HG03045 (cell line): Measurements from ENCODE around the gene SBF2.

Source experiments
- ATAC-seq: cut with Tn5 transposase; IDR thresholded peaks from one replicate; pipeline ENCODE4 v1.9.1; 2021; ENCODE audit warnings: mild to moderate bottlenecking, moderate library complexity; ENCODE audit not compliant: unreplicated experiment

SBF2 gene

DNA sequence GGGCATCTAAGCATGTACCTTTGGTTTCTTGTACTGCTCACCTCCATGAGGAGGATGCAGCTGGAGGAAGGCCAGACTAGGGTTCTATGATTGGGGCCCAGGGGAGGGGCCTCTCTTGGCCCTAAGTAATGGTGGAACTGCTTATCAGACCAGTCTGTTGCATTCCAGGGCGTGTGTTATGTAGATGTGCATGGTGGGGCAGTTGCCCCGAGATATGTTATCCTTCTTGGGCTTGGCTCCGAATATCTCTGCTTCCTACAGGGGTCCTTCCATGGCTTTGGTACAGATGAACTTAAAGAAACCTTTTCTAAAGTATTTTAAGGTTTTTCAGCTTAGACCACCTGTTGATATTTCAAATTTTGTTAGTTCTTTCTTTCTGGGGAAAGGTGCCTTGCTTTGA, 504.1 kb downstream of the SBF2 start:
- no peak for ATAC-seq

DNA sequence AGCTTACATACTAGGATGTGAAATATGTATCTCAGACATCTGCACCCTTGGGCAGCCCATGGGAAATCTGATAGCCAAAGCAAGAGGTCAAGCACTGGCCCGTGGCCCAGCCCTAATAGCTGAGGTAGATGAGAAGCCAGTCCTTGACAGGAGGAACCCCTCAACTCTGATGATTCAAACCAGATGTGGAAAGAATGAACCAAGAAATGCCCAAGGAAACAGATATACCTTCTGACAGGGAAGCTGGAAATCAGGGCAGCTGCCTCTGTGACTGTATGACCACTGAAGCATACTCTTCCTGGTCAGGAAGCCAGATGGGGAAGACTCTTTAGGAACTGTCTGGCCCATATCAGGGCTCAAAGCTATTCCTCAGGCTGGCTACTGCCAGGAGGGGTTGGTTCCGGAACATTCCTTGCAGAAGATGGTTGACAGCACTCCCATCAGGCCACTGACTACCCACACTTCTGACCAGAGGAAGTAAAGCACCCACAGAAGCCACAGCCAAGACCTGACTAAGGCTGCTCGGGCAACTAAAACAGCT, 506.0 kb downstream of the SBF2 start:
- ATAC-seq, result no peak

DNA sequence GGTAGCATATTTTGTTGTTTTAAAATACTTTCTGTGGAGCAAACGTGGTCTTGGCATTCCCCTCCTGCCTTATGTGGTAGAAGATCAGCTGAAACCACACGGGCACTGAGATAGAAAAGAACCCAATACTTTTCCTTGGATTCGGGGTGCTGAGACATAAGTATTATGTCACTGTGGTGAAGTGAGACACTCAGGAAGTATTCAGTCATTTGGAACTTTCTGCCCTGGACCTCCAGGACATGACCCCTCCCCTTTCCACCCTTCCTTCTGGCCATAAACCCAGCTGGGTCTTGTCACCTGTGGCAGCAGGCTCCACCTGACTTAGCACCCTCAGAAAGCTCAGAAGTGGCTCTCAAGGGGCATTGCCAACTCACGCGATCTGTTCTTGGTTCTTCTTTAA, 506.8 kb downstream of the SBF2 start:
- ATAC-seq, result no peak

GRCh38 chr11:9784602-9785315, 509.3 kb downstream of the SBF2 start:
- no peak for ATAC-seq

GRCh38 chr11:9783986-9784385, 510.0 kb downstream of the SBF2 start:
- no peak for ATAC-seq

DNA sequence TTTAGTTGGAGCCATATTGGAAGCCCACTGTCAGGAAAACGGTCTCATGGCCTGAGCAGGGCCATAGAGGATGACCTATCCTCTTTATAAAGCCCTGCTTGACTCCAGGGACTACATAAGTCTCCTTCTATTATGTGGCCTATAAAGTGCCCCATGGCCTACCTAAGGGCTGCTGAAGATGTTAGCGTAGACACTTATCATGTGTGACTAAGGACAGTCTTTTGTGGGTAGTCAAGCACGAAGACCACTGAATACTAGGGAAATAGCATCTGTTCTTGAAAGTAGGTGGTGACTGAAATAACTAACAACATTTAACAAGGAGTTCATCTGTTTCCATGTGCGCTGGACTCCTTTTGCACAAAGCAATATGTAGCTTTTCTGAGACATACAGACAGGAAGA, 513.1 kb downstream of the SBF2 start:
- ATAC-seq, result no peak

GRCh38 chr11:9777525-9777924, 516.5 kb downstream of the SBF2 start:
- no peak for ATAC-seq

GRCh38 chr11:9777066-9777465, 517.0 kb downstream of the SBF2 start:
- ATAC-seq, result no peak

GRCh38 chr11:9776203-9776602, 517.8 kb downstream of the SBF2 start:
- ATAC-seq, result no peak

DNA sequence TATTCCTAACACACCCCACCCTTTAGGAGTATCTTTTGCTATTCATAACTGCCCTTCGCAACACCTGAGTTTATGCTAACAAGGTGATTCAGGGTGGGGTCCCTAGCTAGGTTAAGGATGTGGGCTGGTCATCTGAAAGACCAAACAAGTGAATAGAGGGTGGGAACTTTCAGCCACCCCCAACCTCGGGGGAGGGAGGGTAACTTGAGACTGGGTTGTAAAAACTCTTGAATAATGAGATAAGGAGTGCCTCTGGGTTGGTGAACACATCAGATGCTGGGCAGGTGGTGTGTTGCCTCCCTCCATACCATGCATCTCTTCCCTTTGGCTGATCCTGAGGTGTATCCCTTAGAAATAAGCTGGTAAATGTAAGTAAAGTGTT, 518.6 kb downstream of the SBF2 start:
- ATAC-seq, result no peak

DNA sequence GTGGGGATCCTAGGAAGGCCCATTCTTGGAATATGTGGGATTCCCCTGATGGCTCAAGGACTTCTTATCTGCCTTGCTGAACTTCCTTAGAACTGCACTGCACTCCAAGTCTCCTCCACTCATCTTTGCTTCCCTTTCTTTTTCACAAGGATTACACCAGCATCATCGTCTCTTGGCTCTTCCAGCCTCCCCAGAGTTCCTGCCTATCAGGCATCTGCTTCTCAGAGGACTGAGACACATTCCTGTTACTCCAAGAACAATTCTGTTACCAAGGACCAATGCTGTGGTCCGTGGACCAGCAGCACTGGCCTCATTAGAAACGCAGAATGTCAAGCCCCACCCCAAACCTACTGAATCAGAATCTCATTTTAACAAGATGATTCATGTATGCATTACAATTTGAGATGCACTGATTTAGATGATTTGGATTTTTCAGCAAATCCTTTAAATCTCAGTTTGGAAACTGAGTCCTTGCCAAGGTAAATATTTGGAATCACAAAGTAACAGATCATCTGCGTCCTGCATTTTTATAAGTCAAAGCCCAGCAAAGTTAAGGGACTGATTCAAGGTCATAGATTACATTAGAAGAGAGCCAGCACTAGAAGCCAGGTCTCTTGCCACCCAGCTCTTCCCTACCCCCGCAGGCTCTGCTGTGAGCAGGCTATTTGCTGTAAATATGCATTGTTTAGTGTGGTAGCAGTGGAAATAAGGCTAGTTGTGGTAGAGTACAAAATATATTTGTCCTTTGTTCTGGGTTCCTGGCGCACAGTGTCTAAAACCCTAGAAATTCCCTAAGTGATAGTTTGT, 519.2 kb downstream of the SBF2 start:
- no peak for ATAC-seq

DNA sequence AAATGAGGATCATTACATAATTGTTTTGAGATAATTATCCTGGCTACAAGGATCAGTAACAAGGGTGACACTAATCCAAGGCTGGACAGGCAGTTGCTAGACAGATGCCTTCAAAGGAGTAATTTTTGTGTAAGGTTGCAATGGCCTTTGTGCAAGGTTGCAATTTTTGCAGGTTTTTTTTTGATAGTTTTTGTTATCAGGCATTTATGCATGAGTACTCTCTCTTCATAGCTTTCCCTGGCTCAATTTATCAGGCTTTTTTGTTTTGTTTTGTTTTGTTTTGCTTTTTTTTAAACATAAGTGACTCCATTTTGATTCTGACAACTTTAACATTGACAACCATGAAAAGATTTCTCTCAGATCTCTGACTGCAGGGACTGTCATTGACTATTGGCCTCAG, 519.9 kb downstream of the SBF2 start:
- no peak for ATAC-seq

DNA sequence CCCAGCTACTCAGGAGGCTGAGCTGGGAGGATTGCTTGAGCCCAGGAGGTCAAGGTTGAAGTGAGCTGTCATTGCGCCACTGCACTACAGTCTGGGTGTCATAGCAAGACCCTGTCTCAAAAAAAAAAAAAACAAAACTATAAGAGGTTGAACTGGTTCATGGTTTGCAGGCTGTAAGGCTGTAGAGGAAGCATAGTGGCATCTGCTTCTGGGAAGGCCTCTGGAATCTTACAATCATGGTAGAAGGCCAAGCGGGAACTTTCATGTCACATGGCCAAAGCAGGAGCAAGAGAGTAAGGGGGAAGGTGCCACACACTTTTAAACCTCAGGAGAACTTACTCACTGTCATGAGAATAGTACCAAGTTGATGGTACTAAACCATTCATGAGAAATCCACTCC, 520.5 kb downstream of the SBF2 start:
- no peak for ATAC-seq

DNA sequence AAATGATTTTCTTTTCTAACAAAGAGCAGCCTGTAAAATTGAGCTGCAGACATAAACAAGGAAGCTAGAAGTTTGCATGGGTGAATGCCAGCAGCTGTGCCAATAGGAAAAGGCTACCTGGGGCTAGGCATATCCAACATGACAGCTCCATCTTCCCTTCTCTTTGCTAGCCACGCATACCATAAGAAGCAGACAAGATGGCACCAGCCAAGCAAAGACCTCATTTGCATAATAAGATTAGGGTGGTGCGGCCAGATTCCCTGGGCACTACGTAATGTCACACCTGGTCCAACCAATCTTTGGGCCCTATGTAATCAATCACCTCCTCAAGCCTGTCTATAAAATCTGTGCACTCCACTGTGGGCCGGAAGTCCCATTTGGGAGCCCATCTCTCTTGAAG, 521.8 kb downstream of the SBF2 start:
- no peak for ATAC-seq

GRCh38 chr11:9771071-9771511, 522.9 kb downstream of the SBF2 start:
- no peak for ATAC-seq

DNA sequence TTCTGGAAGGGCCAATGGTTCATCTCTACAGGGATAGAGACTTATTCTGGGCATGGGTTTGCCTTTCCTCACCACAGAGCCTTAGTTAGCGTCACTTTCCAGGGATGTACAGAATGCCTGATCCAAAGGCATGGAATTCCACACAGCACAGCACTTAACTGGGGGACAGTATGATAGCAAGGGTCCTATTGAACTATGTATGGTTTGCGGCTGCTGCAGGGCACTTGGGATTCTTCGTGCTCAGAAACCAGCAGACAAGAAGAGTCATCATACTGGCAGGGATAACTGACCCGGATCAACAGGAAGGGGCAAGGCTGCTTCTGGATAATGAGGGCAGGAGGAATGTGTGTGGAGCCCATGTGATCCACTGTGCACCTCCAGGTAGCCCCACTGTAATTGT, 524.4 kb downstream of the SBF2 start:
- no peak for ATAC-seq

- ATAC-seq, result no peak
Measured at GRCh38 chr11:9765320-9766101, 528.5 kb downstream of the SBF2 start.

- no peak for ATAC-seq
Measured at GRCh38 chr11:9763301-9763700, 530.7 kb downstream of the SBF2 start.

DNA sequence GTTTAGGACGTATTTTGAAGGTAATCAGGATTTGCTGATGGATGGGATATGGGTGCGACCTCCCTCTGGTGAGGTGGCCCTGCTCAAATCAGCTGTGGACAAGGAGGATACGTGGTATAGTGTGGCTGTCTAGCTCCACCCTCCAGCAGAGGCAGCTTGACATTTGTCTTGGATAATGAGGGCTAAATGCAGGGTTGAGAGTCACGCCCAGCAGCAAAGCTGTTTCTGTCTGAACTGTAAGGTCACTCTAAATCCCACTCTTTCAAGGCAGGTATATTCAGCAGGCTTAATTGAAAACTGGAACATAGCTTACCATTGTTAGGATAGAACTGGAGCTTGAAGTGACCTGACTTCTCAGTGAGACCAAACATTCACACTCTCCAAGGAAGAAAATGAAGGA, 531.5 kb downstream of the SBF2 start:
- no peak for ATAC-seq

DNA sequence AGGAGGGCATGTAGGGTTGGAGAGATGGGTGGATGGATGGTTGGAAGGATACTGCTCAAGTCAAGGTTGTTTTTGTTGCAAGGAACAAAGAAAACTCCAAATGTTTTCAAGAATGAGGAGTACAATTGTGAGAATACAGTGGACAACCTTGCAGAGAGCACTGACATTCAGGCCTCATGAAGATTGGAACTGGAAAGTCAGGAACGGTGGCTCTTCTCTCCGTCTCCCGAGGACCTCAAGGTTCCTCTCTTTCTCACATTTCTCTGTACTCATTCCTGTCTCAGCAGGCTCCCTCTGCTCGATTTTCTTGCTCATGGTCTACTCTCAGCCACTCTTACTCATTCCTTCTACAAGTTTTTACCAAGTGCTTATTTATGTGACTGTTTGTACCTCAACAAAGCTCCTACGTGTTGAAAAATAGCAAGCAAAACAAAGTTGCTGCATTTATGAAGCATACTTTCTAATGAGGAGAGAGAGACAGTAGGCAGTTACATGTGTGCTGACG, 532.5 kb downstream of the SBF2 start:
- ATAC-seq, result no peak

GRCh38 chr11:9760193-9760575, 533.8 kb downstream of the SBF2 start:
- ATAC-seq, result no peak
